HT1080 (cell line): Measurements from ENCODE around the gene PTPA. TPM values are rescaled to one million over a fixed set of nuclear protein-coding genes. Genes with fewer than 3 reads are reported as not detected.

Source experiments
- DNase-seq: peaks from one replicate; pipeline ENCODE4 v3.0.0-alpha.2; 2015; ENCODE audit warnings: low read depth
- polyA plus RNA-seq, 2 experiments: library from polyadenylated mRNA; depleted of rRNA; stranded (reverse); fragments of >200 nt; gene quantifications; 2 replicates each; pipeline ENCODE4 v1.2.3, GENCODE V29; 2015
- total RNA-seq: library from RNA; depleted of rRNA; stranded (reverse); fragments of >200 nt; shearing (Covaris generic); gene quantifications from 2 replicates; pipeline ENCODE4 v1.2.3, GENCODE V29; 2014; rRNA removed

PTPA gene
- 167 and 214 TPM in 2 replicates for total RNA-seq
- 110 and 122 TPM in 2 replicates for polyA plus RNA-seq (2015; cell fraction: cytosol; rRNA removed)
- 102 and 120 TPM in 2 replicates for polyA plus RNA-seq (2015; cell fraction: nucleus; rRNA removed)

GRCh38 chr9:129110740-129111527 is at the start of gene PTPA, which contains the start of gene CRAT:
TSS of gene PTPA (plus strand) at chr9:129111415. CDS start at chr9:129111601, 186 bp downstream.
TSS of gene CRAT (minus strand) at chr9:129110793. CDS start at chr9:129110509, 284 bp downstream.
- peak; percentile 78 for DNase-seq

GRCh38 chr9:129063061-129063460 is 48.2 kb upstream of the PTPA start:
- no peak for DNase-seq

GRCh38 chr9:129064499-129064908 is 46.7 kb upstream of the PTPA start:
- no peak for DNase-seq

- no peak for DNase-seq
These were observed 43.1 kb upstream of the PTPA start for GRCh38 chr9:129068110-129068509.

GRCh38 chr9:129068990-129069861 is 42.0 kb upstream of the PTPA start:
- no peak for DNase-seq

- no peak for DNase-seq
These were observed 41.2 kb upstream of the PTPA start for GRCh38 chr9:129069862-129070641.

- no peak for DNase-seq
These were observed 40.3 kb upstream of the PTPA start for GRCh38 chr9:129070696-129071525.

- no peak for DNase-seq
These were observed 39.6 kb upstream of the PTPA start for GRCh38 chr9:129071526-129072126.

- DNase-seq = no peak
These were observed 39.0 kb upstream of the PTPA start for GRCh38 chr9:129072171-129072570.

GRCh38 chr9:129073404-129073803 is 37.8 kb upstream of the PTPA start:
- no peak for DNase-seq

- DNase-seq = no peak
These were observed 37.1 kb upstream of the PTPA start for GRCh38 chr9:129074106-129074505.

GRCh38 chr9:129075996-129076639 is 35.1 kb upstream of the PTPA start:
- DNase-seq = no peak

GRCh38 chr9:129076640-129077037 is 34.6 kb upstream of the PTPA start:
- DNase-seq = no peak

GRCh38 chr9:129077236-129077635 is 34.0 kb upstream of the PTPA start:
- DNase-seq = no peak

- DNase-seq = no peak
These were observed 32.3 kb upstream of the PTPA start for GRCh38 chr9:129078691-129079503.

GRCh38 chr9:129079829-129080228 is 31.4 kb upstream of the PTPA start:
- no peak for DNase-seq

GRCh38 chr9:129080298-129080600 is 31.0 kb upstream of the PTPA start:
- DNase-seq = no peak

- peak; percentile 99 for DNase-seq
These were observed 30.4 kb upstream of the PTPA start, which contains the start of gene DOLPP1 for GRCh38 chr9:129080601-129081387. TSS of gene DOLPP1 (plus strand) at chr9:129081111. CDS start at chr9:129081132, 21 bp downstream.
